SK-N-DZ (cell line): ENCODE measurements around the gene KCNMA1.

Experiments used
- DNase-seq: peaks from one replicate; pipeline ENCODE4 v3.0.0-alpha.2; 2015; ENCODE audit warnings: low spot score

KCNMA1 gene

DNA sequence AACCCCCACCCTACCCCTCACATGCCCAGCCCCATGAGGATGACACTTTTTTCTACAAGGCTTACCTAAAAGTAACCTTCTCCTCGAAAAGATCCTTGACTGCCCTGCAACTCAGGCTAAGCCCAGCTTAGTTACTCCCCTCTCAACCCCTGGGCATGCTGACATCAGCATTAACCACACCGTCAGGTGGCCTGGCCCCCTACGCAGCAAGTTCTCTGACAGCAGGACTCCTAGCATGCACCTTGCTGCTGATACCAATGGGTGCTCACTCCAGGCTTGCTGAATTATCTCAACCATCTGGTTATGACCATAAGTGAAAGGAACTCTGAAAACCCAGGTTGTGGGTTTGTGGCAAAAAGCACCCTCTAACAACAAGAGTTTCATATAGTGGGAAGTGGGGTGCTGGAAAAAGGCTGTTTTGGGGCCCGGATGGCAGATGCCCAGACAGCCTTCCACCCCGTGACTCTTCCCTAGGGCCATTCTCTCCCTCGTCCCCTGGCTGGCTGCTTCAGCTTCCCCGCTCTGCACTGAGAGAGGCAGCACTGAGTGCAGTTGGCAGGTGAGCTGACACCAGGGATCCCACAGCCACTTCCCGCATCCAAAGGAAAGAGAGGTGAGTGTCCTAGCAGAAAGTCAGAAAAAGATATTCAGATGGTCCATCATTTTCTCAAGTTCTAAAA is 518.9 kb downstream of the KCNMA1 start:
- DNase-seq: no peak

DNA sequence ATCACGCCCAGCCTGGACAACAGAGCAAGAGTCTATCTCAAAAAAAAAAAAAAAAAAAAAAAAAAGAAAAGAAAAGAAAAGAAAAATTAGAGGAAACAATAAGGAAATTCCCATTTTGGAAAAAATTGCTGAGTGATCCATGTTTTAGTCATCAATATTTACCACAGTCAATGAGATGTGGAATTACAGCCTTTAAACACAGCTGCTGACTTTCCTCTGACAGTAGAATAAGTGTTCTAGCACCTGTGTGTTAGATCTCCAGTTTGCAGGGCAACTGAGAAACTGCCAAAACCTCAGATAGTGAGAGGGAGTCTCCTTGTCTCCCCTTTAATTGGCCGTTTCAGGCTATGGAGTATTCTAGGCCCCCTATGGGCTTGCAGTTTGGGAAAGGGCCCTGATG is 520.1 kb downstream of the KCNMA1 start:
- DNase-seq: no peak

DNA sequence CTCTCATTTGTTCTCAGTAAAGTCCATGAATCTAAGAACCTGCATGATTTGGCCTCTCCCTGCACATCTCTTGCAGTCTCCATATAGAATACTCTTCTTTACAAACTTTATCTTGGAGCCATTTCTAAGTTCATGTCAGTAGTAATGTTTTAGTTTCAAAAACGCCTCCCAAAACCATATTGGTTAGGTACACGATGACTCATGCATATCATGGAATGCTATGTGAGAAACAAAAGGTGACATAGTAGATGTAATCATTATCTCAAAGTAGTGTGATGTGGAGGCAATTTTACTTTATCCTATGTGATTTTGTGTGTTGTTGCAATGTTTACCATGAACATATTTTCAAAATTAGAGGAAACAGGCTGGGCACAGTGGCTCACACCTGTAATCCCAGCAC is 520.7 kb downstream of the KCNMA1 start:
- no peak for DNase-seq

DNA sequence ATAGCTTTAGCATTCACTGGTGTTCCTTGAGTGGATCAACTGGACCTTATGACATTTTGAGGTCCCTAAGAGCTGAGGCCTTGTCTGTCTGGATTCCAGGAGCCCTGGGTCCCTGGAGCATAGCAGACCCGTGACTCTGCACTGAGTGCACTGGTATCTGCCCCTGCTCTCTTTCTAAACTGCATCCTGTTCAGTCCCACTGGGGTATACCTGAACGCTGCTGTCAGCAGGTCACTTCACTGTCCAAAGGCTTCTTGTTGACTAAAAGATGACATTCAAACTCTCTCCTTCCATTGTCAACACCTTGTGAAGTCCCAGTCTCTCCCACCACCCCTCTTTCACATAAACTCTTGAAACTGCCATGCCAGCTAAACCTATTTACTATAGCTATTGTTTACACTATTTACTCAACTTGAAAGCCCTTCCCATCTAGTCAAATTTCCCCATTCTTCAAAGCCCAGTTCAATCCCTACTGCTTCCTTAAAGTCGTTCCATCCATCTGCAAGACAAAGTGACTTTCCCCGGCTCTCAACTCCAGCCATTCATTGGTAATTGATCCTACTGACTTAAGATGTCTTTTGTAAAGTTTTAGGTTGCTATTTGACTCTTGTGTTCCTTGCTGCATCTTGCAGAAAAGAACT is 523.3 kb downstream of the KCNMA1 start:
- no peak for DNase-seq

DNA sequence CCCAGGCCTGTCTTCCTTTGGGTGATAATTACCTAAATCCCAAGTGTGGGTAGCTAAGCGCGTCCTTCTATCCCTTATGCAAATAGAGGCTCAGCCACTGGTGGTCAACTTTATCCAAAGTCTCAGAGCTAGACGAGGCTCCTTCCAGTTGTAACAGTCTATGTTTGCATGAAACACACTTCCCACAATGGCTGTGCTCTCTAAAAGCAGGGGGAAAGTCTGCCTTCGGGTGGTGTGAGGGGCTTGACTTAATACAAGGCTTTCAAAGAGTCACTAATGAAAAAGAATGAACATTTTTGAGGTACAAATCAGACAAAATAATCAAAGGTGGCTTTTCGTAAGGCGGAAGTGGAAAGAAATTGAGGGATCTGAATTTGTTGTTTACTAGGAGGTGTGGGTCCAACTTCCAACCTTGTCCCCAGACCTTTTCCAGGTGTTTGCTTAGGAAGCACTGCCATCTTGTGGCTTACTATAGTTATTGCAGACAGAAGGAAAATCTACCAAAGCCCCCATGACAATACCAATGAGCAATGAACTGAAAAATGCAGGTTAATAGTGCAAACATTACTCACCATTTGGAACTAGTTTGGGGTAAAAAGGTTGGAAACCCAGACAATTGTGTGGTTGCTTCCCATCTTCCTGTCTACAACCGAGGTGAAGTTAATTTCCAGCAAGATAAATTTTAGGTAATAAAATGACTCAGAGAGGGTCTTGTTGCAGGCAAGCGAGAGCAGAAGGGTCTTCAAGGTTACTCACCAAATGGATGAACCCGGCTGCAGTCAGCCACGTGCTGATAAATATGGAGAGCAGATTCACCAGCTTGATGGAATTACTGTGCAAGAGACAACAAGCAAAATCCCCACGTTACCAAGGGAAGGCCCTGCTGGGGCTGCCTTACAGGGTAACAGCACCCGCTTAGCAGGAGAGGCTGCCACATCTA is 525.7 kb downstream of the KCNMA1 start:
- DNase-seq: peak; percentile 70

DNA sequence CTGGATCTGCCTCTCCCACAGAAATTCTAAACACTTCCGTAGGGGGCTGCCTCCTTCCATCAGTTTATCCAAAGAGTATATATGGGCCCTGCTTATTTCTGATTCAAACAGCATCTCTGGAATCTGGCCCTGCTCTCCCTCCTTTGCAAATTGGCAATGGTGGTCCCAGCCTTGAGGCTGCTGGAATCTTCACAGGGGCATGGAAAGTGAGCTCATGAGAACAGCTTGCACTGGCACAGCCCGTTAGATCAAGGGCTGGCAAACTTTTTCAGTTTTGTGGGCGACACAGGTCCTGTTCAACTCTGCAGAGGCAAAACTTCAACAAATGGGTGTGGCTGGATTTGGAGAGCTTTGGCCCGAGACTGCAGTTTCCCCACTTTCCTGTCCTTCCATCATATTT is 526.9 kb downstream of the KCNMA1 start:
- no peak for DNase-seq

DNA sequence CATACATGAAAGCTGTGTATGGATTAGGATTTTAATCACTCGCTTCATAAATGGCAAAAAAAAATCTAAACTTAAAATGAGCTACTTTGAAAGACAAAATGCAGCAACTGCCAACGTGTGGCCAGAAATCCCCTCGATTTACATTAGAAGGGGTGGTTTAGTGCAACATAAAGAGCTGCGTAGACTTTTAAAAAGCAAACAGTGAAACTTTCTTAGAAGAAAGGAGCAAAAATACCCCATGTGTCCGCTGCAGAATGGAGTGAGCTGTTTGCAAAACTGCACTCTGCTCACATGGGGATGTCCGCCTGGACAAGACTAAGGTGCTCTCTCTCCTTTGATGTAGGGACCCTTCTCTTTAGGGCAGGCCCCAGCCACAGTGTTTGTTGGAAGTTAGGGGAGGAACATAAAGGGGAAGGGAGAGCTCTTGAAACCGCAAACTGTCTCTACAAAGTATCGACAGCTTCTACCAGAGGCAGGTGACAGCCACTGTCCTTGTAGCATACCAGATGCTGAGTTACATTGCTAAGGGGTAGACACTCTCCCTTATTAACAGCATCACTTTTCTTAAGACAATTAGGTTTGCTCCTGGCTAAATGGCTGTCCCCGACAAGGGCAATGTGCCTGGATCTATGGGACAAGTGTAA is 528.1 kb downstream of the KCNMA1 start:
- no peak for DNase-seq

DNA sequence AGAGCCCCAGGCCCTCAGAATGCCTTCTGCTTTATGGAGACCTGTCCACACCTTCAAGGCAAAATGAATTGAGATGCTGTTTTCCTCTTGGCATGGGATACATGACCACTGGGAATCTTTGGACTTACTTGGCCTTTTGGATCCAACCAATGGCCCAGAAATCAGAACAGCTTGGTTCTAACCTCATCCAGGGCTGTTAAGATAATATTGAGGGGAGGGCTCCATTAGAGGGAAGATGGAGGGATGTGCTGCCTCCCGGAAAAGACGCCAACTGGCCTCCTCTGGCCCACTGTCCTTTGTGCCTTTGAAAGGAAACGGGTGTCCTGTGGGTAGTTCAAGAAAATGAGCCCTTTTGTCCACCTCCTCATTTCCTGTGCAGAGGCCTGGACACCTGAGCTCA is 530.9 kb downstream of the KCNMA1 start:
- DNase-seq: no peak

DNA sequence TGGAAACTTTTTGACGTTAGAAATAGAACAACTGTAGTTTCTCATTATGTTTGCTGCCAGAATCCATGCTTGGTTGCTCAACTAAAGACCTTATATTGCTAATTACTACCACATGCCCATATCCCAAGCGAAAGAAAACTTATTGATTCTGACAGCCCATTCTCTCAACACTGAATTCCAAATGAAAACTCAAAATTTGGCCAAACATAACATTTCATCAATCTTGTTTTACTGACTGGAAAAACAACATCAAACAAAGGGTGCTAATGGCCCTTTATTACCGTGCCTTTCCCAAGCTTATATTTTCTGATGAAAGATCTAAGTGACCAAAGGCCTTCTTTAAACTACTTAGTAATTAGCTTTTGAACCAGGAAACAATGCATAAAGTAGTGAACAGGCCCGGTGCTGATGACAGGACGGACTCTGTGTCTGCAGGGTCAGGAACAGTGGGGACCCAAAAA is 531.8 kb downstream of the KCNMA1 start:
- no peak for DNase-seq

DNA sequence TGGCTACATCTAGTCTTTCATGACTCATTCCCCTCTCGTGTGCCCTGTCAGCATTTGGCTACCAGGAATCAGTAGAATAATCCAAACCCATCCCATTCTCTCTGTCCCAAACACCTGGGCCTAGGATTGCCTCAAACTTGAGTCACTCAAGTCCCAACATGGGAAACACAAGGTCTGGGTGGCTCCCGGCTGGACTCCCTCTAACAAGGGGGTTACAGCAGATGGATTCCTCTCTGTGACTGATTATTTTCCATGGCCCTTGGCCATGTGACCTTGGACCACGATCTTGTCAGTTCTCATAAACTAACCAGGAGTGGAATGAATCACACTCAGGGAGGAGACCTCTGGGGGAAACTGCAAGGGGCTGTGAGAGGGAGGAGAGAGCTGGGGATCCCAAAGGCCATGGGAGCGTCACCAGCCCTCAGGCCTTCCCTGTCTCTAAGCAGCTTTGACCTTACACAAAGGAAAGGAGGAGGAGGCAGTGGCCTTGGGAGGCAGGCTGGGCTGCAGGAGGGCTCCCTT is 533.1 kb downstream of the KCNMA1 start:
- no peak for DNase-seq

DNA sequence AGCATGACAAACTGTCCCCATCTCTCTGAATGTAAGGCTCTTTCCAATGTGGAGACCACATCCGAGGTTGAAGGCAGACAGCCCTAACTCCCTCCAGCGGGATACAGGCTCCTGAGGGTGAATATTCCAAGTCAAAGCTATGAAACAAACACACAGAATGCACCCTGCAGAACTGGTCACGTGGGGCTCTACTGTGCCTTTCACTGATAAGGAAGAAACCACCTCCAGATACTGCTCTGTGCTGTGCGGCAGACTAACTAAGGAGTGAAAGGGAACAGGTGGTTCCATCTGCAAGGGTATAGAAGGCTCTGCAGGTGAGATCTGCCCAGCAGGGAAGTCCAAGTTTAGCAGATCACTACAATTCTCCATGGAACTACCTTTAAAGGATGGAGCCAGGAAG is 534.4 kb downstream of the KCNMA1 start:
- no peak for DNase-seq

DNA sequence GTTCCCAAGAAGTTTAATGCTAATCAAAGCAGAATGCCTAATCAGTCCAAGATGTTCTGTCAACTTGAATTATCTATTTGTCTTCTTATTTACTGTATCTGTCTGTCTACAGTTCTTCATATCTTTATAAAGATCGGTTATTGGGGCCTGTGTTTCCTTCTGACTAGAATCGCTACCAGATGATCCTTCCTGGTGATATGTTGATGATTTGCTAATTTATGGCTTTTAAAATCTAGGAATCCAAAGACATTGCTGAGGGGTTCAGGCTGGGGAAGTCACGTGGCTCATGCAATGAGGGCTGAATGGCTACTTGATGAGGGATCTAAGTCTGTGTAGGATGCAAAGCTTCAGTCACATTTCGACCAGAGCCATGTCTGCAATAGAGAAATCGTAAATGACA is 536.3 kb downstream of the KCNMA1 start:
- peak; percentile 23 for DNase-seq

DNA sequence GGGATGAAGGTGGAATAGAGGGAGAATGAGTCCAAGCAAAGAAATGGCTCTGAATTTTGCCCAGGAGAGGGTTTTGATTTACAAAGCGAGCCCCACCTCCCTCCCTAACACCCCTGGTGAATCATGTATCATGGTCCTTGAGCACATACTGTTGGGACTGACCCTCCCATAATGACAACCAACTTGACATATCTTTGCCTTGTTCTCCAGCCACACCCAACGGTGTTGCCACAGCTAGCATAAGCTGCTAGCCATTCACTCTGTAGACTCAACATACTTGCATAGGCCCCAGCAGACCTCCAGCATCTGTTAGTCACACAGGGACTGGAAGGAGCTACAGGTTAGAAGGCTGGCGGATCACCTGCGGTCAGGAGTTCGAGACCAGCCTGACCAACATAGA is 538.5 kb downstream of the KCNMA1 start:
- DNase-seq: no peak

DNA sequence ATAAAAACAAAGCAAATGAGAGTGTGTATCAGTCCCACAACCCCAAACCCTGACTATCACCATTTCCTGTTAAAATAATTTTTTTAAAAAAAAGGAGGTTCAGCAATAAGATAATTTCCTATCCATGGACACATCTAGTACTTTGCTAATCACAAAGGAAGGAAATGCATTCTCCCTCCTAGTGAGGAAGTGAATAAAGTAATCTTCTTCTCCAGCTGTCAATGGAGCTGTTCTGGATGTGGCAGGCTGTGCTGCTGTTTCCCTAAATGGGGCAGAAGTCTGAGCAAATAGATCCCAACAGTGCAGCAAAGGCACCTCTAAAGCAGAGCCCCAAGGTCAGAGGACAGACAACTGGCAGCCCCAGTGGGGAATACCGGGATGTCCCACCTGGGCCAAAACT is 540.0 kb downstream of the KCNMA1 start:
- DNase-seq: no peak

DNA sequence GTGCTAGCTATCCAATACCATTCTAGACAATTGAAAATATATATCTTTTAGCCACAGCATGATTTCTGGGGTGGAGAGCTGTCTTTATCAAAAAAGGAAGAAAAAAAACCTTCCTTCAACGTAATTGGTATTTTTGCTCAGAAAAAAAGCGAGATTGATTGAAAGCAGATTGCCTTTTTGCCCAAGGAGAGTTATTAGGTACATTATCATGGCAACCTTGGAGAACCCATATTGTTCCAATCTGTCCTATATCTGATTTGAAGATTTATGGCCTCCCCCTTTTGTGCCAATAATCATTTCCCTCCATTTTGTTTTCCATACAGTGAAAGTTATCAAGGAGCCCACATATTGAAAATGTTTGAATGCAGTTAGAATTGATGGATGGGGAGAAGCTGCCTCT is 544.5 kb downstream of the KCNMA1 start:
- peak; percentile 33 for DNase-seq

DNA sequence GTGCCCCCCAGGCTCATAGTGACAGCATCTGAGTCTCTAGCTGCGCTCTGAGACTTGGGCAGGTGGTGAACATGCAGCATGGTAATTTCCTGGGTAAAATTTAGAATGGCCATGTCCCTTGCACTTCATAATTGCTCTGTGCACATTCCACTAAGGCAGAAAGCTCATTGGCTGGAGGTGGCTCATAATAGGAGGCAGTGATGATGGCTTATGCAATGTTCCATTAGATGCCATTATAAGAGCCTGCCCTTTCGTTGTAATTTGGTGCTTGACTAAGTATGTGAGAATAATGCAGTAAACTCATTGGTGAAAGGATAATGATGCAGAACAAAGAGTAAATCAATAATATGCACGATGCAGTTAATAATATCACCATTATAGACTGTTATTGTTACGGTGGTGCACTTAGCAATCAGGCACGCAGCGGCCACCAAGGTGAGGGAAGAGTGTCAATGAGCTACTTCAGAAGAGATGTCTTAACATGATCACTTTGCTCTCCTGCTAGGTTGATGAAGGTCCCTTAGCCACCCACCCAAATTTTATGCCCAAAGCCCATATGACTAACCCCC is 545.9 kb downstream of the KCNMA1 start:
- DNase-seq: no peak

DNA sequence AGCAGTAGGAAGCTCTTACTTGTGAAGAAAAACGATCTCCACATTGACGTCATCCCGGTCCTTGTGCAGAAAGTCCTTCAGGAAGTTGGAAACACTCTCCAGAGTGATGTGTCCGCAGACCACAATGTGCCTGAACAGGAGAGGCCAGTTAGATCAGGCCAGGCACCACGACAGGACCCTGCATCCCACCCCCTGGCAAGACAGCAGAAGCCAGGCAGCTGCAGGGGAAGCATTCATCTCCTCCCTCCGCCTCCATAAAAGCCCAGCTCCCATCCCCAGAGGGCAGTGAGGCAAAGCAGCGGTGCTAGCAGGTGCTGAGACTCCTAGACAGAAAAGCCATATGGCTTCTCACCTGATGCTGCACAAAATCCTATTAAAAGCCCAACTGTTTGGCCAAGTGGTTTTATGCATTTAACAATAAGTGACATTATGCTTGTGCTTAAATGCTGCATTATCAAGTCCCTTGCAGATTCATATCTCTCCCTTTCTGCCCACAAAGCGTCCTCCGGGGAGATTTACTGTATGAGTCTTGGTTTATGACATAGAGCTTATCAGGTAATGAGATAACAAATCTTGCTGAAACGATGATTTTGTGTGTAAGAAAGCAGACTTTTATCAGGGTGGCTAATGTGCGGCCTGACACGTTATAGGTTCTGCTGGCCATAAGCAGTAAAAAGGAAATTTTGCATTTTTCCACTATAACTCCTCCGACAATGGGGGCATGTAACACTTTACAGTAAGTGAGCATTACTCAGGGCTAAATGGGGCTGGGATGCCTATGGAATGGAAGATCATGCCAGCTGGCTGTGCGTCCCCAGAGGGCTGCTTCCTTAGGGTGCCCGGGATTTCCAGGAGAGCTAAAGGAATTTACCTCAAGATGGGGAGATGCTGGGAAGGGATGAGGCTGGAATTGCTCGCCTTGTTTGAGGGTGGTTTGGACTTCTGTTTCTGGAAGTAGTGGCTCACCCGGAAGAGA is 546.9 kb downstream of the KCNMA1 start:
- DNase-seq: peak; percentile 99

DNA sequence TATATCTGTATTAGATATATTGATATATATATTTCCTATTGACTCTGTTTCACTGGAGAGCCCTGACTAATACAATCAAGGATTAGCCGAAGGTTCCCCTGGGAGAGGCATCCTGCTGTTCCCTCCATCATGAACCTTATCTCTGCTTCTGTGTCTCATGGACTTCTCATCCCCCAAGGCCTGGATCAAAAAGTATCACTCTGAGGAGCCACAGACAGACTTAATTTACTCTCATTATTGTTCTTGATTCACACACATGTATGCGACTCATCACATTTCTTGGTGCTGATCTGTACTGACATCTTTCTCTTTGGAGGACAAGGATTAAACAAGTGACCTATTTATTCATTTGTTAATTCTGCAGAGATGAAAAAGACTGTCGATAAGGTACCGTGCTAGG is 550.2 kb downstream of the KCNMA1 start:
- peak; percentile 80 for DNase-seq

DNA sequence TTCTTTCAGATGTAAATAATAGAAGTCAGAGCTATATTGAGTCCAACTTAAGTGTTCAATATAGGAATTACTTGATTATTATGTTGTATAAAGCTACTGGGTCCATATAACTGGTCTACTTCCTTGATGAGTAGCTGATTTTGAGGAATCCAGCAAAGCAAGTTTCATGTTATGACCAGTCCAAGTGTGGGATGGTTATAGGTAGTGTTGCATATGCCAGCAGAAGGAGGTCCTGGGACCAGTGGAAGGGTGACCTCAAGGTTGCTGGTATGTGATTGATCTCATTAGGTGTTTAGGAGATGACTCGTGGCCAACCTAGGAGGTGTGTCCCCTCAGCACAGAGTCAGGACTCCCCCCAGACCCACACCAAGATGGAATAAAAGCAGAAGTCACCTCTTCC is 551.5 kb downstream of the KCNMA1 start:
- DNase-seq: no peak

DNA sequence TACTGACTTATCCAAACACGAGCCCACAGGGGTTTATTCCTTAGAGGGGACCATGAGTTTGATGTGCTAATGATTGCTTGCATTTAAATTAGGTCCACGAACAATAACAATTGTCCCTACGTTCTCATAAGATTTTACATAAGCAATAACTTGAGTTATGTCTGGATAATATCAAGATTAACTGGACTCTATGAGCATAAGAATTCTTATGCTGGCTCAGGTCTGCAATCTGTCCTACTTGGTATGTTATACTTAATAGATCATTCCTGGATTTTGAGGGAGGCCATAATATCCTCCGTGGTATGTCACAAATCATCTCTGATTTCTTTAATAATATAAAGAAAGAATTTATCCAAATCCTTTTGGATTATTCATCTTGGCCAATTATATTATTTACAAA is 552.3 kb downstream of the KCNMA1 start:
- no peak for DNase-seq
